HUES6 (cell line): ENCODE data around the gene PDLIM3.

Experiments used
- H3K27ac ChIP-seq: 2 replicates; pipeline ENCODE4 v1.7.0; 2013; ENCODE audit warnings: low read depth, mild to moderate bottlenecking, low read length, inconsistent platforms
- H3K27me3 ChIP-seq: 2 replicates; pipeline ENCODE4 v1.6.1; 2013; ENCODE audit warnings: low read length; ENCODE audit not compliant: control insufficient read depth, insufficient read depth
- H3K36me3 ChIP-seq: 2 replicates; pipeline ENCODE4 v1.6.1; 2013; ENCODE audit warnings: low read length; ENCODE audit not compliant: control insufficient read depth, insufficient read depth
- H3K4me1 ChIP-seq: 2 replicates; pipeline ENCODE4 v1.6.1; 2013; ENCODE audit warnings: low read length; ENCODE audit not compliant: control insufficient read depth, insufficient read depth
- H3K4me3 ChIP-seq: 2 replicates; pipeline ENCODE4 v1.5.1; 2013; ENCODE audit warnings: low read depth, low read length
- H3K9ac ChIP-seq: one replicate; pipeline ENCODE4 v1.6.1; 2013; ENCODE audit warnings: mild to moderate bottlenecking, low read length
- H3K9me3 ChIP-seq: 2 replicates; pipeline ENCODE4 v1.6.1; 2013; ENCODE audit warnings: low read depth, low read length; ENCODE audit not compliant: control insufficient read depth, insufficient read depth

The PDLIM3 gene, protein sequence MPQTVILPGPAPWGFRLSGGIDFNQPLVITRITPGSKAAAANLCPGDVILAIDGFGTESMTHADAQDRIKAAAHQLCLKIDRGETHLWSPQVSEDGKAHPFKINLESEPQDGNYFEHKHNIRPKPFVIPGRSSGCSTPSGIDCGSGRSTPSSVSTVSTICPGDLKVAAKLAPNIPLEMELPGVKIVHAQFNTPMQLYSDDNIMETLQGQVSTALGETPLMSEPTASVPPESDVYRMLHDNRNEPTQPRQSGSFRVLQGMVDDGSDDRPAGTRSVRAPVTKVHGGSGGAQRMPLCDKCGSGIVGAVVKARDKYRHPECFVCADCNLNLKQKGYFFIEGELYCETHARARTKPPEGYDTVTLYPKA

DNA sequence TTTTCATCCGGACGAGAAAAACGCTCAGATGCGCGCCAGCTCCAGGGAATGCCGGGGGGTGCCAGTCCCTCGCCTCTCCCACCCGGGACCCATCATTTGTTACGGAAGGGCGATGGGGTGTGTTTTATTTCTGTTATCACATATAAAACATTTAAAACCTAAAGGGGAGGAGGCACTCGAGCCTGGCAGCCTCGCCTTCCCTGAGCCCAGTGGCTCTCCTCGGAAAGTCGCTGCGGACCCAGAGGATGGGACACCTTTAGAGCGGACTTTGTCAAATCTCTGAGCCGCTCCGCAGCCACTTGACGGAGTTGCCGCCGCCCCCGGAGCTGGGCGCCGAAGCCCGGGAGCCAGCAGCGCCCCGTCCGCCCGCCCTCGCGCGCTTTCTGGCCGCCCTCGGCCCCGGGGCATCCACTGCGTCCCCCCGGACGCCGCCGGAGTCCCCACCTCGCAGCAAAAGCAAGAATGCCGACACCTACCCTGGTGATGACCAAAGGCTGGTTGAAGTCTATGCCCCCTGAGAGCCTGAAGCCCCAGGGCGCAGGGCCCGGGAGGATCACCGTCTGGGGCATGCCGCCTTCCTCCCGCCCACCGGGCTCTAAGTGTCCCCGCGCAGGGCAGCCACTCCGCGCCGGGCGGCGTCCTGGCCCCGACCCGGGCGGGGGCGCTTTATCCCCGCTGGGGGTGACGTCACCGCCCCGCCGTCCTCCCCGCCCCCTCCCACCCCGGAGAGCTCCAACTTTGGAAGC, at the start of gene PDLIM3:
TSS of gene PDLIM3 (minus strand) at position 642 of the 746 bp plus-strand sequence. CDS start at position 569, 73 bp downstream.
- H3K9me3 ChIP-seq, result no peaks in the 10 kb centered on the region
- H3K9ac ChIP-seq, result peak within 1 kb of the TSS; percentile 81
- H3K27me3 ChIP-seq, result peaks cover 38% of the 10 kb centered on the region
- peak within 1 kb of the TSS; percentile 80 for H3K4me3 ChIP-seq
- H3K4me1 ChIP-seq, result peaks cover 7% of the 10 kb centered on the region
- H3K36me3 ChIP-seq, result no peaks in the 10 kb centered on the region
- H3K27ac ChIP-seq, result peak within 1 kb of the TSS; percentile 52; the same call in 1 of the 2 replicates

DNA sequence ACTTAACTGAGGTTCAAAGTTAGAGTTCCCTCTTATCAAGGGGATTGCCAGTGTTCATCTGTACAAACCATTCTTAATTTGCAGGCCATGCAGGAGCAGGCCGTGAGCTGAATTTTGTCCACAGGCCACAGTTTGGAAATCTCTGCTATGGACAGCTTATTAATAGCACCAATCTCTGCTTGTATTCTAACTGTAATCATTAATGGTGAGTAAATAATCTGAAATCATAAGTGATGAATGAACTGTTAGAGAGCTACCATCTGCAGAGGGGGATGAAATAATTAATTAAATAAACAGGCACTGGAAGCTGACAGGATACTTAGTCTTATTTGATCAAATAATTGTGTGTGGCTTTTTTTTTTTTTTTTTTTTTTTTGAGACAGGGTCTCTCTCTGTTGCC, 48.5 kb upstream of the PDLIM3 start:
- H3K27ac ChIP-seq, result no peak overlapping the region
- no peak overlapping the region for H3K4me3 ChIP-seq
- peaks cover 35% of the 10 kb centered on the region for H3K4me1 ChIP-seq
- H3K9me3 ChIP-seq, result no peaks in the 10 kb centered on the region; the same call in 1 of the 2 replicates
- no peak overlapping the region for H3K9ac ChIP-seq
- H3K27me3 ChIP-seq, result peaks cover 23% of the 10 kb centered on the region
- H3K36me3 ChIP-seq, result no peaks in the 10 kb centered on the region

DNA sequence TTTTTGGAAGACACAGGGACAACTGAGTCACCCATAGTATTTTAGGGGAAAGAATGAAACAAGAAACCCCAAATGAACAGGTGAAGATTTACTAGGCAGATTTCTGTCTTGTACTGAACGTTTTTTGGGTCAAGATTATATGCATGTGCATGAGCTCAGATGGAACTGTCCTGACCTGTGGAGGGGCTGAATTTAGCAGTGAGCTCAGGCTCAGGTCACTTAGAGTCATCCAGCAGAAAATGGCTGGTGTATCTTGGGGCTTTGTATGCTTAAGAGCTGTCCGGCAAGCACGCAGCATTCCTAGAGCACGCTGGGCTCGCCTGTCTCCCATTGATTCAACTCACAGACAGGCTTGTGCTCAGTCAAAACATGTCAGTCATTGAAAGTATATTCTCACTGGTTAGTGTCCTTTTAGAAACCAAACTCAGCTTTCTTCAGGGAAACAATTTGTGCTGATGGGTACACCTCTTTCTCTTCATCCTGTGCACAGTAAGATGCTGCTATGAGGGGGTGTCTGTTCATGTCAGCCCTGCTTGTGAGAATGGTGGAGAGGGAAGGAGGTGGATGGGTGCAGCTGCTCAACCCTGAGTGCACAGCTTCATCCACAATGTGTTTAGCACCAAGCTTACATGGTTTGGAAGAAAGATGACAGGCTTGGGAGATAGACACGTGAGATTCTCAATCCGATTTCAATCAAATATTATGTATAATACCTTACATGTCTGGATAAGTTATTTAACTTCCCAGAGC, 47.5 kb upstream of the PDLIM3 start:
- Histone ChIP-seq H3K4me1 (peaks cover 30% of the 10 kb centered on the region), H3K9ac (peak overlapping the region; percentile 7), H3K9me3 (no peaks in the 10 kb centered on the region; the same call in 1 of the 2 replicates), H3K27ac (no peak overlapping the region), H3K36me3 (no peaks in the 10 kb centered on the region), H3K4me3 (no peak overlapping the region), H3K27me3 (peaks cover 17% of the 10 kb centered on the region)

DNA sequence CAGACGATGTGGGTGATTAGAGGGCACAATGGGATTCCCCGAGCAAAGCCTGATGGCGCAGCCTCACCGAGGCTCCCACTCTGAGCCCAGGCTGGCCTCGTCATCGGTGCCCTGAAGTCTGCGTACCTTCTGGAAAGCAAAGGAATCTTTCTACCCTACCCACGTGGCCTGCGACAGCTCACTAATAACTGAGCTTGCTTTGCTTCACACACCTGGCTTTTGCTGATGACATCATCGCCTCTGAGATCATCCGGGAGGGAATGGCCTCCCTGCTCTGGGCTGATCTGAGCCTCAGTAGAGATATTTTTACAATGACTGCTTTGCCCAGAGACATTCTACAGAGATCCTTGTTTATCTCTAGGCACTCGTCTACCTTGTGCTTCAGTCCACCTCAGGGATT, 45.4 kb upstream of the PDLIM3 start:
- H3K9me3 ChIP-seq, result no peaks in the 10 kb centered on the region; the same call in 1 of the 2 replicates

DNA sequence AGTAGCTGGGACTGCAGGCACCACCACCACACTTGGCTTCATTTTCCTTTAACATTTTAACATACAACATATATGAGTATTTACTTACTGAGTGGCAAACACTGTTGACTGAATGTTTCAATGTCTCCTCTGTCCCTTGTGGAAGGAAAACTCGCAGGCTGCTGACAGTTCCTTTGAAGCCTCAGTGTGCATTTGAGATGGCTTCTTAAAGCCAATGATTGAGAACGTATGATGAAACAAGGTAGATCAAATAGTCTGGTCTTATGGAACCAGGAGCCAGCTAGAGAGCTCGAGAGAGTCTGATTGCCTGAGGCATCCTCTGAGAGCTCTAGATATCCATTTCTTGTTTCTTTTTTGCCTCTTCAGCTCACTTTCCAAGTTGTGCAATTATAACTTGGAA, 43.0 kb upstream of the PDLIM3 start:
- Histone ChIP-seq H3K36me3 (no peaks in the 10 kb centered on the region), H3K27me3 (no peaks in the 10 kb centered on the region), H3K9ac (no peak overlapping the region), H3K27ac (no peak overlapping the region), H3K9me3 (no peaks in the 10 kb centered on the region; the same call in 1 of the 2 replicates), H3K4me3 (no peak overlapping the region), H3K4me1 (peaks cover 14% of the 10 kb centered on the region)

More for the DNA sequence above, 45.4 kb upstream of the PDLIM3 start:
- H3K36me3 ChIP-seq, result no peaks in the 10 kb centered on the region
- no peak overlapping the region for H3K9ac ChIP-seq
- no peaks in the 10 kb centered on the region for H3K27me3 ChIP-seq
- no peak overlapping the region for H3K27ac ChIP-seq
- no peak overlapping the region for H3K4me3 ChIP-seq
- peaks cover 12% of the 10 kb centered on the region for H3K4me1 ChIP-seq

DNA sequence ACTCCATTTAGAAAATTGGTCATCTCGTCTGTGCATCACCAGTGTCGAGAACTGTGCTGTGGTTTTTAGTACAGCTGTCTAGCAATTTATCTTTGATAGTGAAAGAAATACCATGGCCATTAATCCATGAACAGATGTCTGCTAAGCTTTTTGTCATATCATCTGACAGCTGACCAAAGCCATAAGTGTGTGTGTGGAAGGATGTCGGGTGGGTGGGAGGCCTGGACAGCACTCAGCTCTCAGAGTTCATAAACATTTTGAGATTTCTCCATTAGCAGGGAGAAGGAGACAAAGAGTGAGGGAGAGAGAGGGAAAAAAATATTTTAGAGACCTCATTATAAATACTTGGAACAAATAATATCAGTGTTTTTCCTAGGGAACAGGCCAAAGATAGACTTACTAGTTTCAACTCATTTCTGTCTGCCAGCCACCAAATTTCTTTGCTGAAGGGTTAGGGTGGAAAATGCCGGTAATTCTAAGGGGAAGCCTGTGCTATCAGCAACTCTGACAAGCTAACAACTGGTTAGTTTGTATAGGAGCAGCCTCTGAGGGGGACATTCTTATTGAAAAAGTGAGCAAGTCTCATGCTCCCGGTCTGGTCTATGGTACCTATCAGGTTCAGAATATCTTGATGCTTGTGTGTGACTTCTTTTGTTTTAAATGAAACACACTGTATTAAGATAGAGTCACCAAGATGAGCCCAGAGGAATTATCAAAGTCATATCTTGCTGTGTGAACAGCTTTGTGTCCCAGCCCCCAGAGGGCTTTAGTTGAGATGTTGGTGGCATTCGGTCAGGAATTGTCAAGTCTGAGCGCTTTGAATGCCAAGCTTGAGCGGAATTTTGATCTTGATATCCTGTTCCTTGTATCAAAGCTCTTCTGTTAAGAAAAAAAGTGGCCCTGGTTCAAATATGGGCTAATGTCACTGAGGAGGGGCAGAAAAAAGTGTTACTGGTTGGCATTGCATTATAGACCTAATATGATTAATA, 41.9 kb upstream of the PDLIM3 start:
- H3K36me3 ChIP-seq, result no peaks in the 10 kb centered on the region
- no peaks in the 10 kb centered on the region for H3K27me3 ChIP-seq
- H3K27ac ChIP-seq, result no peak overlapping the region
- peaks cover 11% of the 10 kb centered on the region for H3K4me1 ChIP-seq
- no peak overlapping the region for H3K9ac ChIP-seq
- H3K4me3 ChIP-seq, result no peak overlapping the region
- no peaks in the 10 kb centered on the region; the same call in 1 of the 2 replicates for H3K9me3 ChIP-seq

DNA sequence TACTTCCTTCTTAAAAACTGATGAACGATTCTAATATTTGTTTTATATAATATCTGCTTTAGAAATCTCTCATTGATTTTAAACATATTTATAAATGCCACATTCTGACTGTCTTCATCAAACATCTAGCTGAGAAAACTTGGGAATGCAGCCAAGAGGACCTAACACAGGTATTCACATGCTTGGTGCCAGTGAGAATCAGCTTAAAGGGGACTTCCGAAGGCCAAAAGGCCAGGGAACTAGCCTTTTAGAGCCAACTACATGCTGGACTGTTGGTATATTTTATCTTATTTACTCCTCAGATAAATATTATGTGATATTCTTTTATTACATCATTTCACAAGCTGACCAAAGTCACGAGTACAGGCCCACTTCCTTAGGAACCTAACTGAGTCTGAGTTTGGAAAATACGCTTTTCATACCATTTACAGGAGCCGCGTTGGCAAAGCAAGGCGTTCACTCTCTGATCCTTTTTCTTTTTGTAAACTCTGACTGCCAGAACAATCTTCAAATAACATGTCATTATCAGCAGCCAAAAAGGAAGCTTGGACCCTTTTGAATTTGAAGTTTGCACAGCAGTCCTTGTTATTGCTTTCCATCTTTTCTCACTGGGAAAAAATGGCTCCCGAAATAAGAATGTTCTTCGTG, 41.1 kb upstream of the PDLIM3 start:
- Histone ChIP-seq H3K27me3 (no peaks in the 10 kb centered on the region), H3K4me3 (no peak overlapping the region), H3K27ac (no peak overlapping the region), H3K36me3 (no peaks in the 10 kb centered on the region), H3K9me3 (no peaks in the 10 kb centered on the region; the same call in 1 of the 2 replicates), H3K4me1 (peaks cover 11% of the 10 kb centered on the region), H3K9ac (no peak overlapping the region)

DNA sequence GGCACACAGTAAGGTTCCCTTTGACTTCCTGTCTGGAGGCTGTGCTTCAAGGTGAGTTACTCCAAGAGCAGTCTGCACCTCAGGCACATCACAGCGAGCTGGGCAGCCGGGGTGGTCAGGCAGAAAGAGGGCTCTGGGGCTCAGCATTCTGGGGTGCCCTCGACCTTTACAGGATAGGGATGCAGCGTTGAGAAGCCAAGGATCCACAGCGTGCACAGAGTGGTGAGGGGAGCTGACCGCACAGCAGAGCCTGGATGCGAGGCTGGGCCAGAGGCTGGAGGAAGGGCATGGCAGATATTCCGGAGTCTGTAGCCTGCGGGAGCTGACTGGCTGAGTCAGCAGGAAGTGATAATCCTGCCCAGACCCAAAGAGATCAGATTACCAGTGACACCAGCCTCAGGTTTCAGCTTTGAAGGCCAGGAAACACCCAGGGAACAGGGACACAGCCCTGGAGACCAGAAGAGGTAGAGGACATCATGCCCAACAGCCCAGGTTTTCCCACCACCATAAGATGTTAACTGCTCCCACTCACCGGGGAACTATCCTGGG, 38.4 kb upstream of the PDLIM3 start:
- H3K27ac ChIP-seq, result peak overlapping the region; percentile 45; the same call in 1 of the 2 replicates

DNA sequence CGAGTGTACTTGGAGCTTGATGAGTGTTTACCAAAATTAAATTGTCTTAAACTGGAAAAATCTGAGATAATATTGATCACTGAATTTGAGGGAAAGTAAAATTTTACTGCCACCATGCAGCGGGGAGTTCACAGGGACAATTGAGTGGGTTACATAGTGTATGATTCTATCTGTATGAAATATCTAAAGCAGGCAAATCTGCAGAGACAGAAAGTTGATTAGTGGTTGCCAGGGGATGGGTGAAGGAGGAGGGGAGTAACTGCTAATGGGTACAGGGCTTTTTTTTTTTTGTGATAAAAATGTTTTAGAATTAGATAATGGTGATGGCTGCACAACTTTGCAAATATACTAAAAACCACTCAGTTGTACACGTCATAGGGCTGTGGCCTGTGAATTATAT, 35.4 kb upstream of the PDLIM3 start:
- Histone ChIP-seq H3K27me3 (no peaks in the 10 kb centered on the region), H3K4me1 (peaks cover 11% of the 10 kb centered on the region), H3K9me3 (0 out of 2 replicates have a peak, but pooled peaks cover 2% of the 10 kb centered on the region), H3K4me3 (no peak overlapping the region), H3K27ac (no peak overlapping the region), H3K36me3 (no peaks in the 10 kb centered on the region), H3K9ac (no peak overlapping the region)

More for the DNA sequence above, 38.4 kb upstream of the PDLIM3 start:
- Histone ChIP-seq H3K27me3 (no peaks in the 10 kb centered on the region), H3K4me3 (peak overlapping the region; percentile 24; the same call in 1 of the 2 replicates), H3K9me3 (no peaks in the 10 kb centered on the region), H3K9ac (peak overlapping the region; percentile 67), H3K36me3 (no peaks in the 10 kb centered on the region), H3K4me1 (peaks cover 11% of the 10 kb centered on the region)
